ENCODE data around the gene MFSD2A. TPM values are rescaled to one million over a fixed set of nuclear protein-coding genes. Genes with fewer than 3 reads are reported as not detected.

The MFSD2A gene
- polyA plus RNA-seq, 3 donors = 6.8 to 17.9 (median 7.9) TPM

DNA sequence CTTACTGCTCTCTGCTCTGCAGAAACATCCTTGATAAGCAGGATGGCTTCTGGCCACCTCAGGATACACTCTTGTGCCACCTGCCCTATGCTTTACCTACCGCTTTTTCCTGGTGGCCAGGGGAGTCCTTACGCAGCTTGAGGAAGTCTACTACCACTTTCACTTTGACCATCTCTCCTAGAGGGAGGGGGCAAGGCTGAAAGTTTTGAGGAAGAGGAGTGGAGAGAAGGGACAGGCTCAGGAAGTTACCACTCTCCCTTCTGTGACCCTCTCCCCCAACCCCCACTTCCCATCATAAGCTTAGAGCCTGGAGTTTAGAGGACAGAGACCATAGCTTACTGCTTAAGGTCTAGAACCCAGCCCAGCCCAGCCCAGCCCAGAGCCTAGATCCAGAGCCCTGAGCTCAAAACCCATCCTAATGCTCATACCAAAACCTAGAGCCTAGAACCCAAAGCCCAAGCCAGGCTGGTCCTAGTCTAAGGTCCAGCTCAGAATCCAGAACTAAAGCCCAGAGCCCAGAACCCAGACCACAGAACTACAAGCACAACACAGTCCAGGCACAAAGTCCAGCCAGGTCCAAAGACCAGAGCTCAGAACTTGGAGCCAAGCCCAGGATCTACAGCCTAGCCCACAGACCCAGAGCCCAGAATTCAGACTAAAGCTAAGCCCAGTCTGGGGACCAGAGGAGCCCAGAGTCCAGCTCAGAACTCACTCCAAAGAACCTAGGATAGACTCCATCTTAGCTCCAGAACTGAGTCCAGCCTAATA lies 18.0 kb upstream of the MFSD2A start:
- Histone ChIP-seq H3K4me3 (replicated peaks in 1 of 3; ENCODE audit: low read depth in 2 of 3, low read length in 3 of 3) (peak overlapping the region; percentile 42 to 77 (median 43)), H3K27ac (ENCODE audit: low read depth in 1 of 2, low read length in 2 of 2) (peak overlapping the region; percentile 89 to 97), H4K20me1 (ENCODE audit: insufficient read depth, low read length) (no peaks in the 10 kb centered on the region), H3K9ac (ENCODE audit: insufficient read depth, low read length, poor library complexity, severe bottlenecking) (peak overlapping the region; percentile 71), H3K79me2 (ENCODE audit: insufficient read depth, low read length) (peaks cover 7% of the 10 kb centered on the region), H3K4me1 (ENCODE audit: control insufficient read depth in 1 of 2, insufficient read depth in 2 of 2, low read length in 2 of 2) (peaks cover 91 to 94% of the 10 kb centered on the region in 2 donors), H3K27me3 (ENCODE audit: control insufficient read depth in 2 of 2, insufficient read depth in 2 of 2, low read length in 2 of 2) (no peaks in the 10 kb centered on the region), H3K9me3 (replicated peaks in 1 of 2; ENCODE audit: control insufficient read depth in 1 of 2, insufficient read depth in 1 of 2, low read length in 2 of 2) (no peaks in the 10 kb centered on the region), H3K4me2 (replicated peaks; ENCODE audit: extremely low read depth, low read length, poor library complexity, severe bottlenecking) (peak overlapping the region; percentile 92), H2AFZ (ENCODE audit: insufficient read depth, low read depth, low read length, poor library complexity, severe bottlenecking) (peak overlapping the region; percentile 79), H3K36me3 (replicated peaks in 1 of 2; ENCODE audit: control insufficient read depth in 1 of 2, insufficient read depth in 2 of 2, low read length in 2 of 2) (no peaks in the 10 kb centered on the region)
- Mint-ChIP-seq H3K4me1 (peaks cover 90% of the 10 kb centered on the region), H3K27me3 (ENCODE audit: low read depth in 3 of 3) (peaks cover 0 to 2% (median 1%) of the 10 kb centered on the region in 3 donors), H3K9me3 (peaks cover 0 to 2% (median 0%) of the 10 kb centered on the region in 7 donors), H3K4me3 (peak overlapping the region; percentile 79 to 91), H3K27ac (peak overlapping the region; percentile 96 to 100 (median 99)), H3K36me3 (peaks cover 0 to 2% of the 10 kb centered on the region in 2 donors)
- TF ChIP-seq, protein P1, sequence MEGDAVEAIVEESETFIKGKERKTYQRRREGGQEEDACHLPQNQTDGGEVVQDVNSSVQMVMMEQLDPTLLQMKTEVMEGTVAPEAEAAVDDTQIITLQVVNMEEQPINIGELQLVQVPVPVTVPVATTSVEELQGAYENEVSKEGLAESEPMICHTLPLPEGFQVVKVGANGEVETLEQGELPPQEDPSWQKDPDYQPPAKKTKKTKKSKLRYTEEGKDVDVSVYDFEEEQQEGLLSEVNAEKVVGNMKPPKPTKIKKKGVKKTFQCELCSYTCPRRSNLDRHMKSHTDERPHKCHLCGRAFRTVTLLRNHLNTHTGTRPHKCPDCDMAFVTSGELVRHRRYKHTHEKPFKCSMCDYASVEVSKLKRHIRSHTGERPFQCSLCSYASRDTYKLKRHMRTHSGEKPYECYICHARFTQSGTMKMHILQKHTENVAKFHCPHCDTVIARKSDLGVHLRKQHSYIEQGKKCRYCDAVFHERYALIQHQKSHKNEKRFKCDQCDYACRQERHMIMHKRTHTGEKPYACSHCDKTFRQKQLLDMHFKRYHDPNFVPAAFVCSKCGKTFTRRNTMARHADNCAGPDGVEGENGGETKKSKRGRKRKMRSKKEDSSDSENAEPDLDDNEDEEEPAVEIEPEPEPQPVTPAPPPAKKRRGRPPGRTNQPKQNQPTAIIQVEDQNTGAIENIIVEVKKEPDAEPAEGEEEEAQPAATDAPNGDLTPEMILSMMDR (IDR thresholded peaks at IDR 0.05) = no peak
- peak; percentile 77 to 87 (median 81) for DNase-seq
- intact Hi-C loops (cut with micrococcal nuclease) = no loop called here
- no CpG with 5 or more reads among the region's 2 CpGs for WGBS (ENCODE audit: insufficient coverage)

DNA sequence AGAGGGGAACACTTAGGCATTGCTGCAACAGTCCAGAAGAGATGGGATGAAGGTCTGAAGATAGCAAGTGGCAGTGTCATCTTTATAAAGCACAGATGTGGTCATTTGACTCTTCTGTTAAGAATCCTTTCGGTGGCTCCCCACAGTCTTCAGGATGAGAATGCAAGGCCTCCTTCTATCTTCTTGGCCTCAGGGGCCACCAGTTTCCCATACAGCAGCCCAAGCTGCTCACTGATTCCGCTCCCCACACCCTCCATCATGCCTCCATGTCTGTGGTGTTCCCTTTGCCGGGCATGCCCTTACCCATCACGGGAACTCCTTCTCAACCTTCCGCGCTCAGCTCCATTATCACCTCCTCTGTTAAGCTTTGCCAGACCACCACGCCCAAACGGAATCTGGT lies 16.1 kb upstream of the MFSD2A start:
- Histone ChIP-seq H3K4me3 (replicated peaks in 1 of 3; ENCODE audit: low read depth in 2 of 3, low read length in 3 of 3) (no peak overlapping the region), H3K9me3 (replicated peaks in 1 of 2; ENCODE audit: control insufficient read depth in 1 of 2, insufficient read depth in 1 of 2, low read length in 2 of 2) (no peaks in the 10 kb centered on the region), H3K27ac (ENCODE audit: low read depth in 1 of 2, low read length in 2 of 2) (peak overlapping the region in 1 of 2 donors; percentile 79), H3K4me1 (ENCODE audit: control insufficient read depth in 1 of 2, insufficient read depth in 2 of 2, low read length in 2 of 2) (peaks cover 79 to 81% of the 10 kb centered on the region in 2 donors), H4K20me1 (ENCODE audit: insufficient read depth, low read length) (no peaks in the 10 kb centered on the region), H2AFZ (ENCODE audit: insufficient read depth, low read depth, low read length, poor library complexity, severe bottlenecking) (no peak overlapping the region), H3K9ac (ENCODE audit: insufficient read depth, low read length, poor library complexity, severe bottlenecking) (no peak overlapping the region), H3K36me3 (replicated peaks in 1 of 2; ENCODE audit: control insufficient read depth in 1 of 2, insufficient read depth in 2 of 2, low read length in 2 of 2) (no peaks in the 10 kb centered on the region), H3K27me3 (ENCODE audit: control insufficient read depth in 2 of 2, insufficient read depth in 2 of 2, low read length in 2 of 2) (no peaks in the 10 kb centered on the region), H3K79me2 (ENCODE audit: insufficient read depth, low read length) (peaks cover 7% of the 10 kb centered on the region), H3K4me2 (replicated peaks; ENCODE audit: extremely low read depth, low read length, poor library complexity, severe bottlenecking) (no peak overlapping the region)
- intact Hi-C loops (cut with micrococcal nuclease) = no loop called here
- Mint-ChIP-seq H3K36me3 (peaks cover 0 to 2% of the 10 kb centered on the region in 2 donors), H3K9me3 (peaks cover 0 to 2% (median 0%) of the 10 kb centered on the region in 7 donors), H3K27me3 (ENCODE audit: low read depth in 3 of 3) (peaks cover 2 to 3% (median 3%) of the 10 kb centered on the region in 3 donors), H3K27ac (peak overlapping the region in 4 of 7 donors; percentile 45 to 89 (median 70)), H3K4me3 (no peak overlapping the region), H3K4me1 (peaks cover 81% of the 10 kb centered on the region)
- TF ChIP-seq, protein P1 (IDR thresholded peaks at IDR 0.05) = no peak
- DNase-seq = no peak
- 87% methylated on average over 3 of the region's 8 CpGs for WGBS (ENCODE audit: insufficient coverage)
